NCI-H345 treated with DMSO at 0.1 percent for 48 hours (cell line): ENCODE data around the gene CAMK1D.

ENCODE experiments used
- DNase-seq: peaks from one replicate; lab custom pipeline; 2025; ENCODE audit not compliant: unreplicated experiment; lab: John Stamatoyannopoulos, UW

The CAMK1D gene

DNA sequence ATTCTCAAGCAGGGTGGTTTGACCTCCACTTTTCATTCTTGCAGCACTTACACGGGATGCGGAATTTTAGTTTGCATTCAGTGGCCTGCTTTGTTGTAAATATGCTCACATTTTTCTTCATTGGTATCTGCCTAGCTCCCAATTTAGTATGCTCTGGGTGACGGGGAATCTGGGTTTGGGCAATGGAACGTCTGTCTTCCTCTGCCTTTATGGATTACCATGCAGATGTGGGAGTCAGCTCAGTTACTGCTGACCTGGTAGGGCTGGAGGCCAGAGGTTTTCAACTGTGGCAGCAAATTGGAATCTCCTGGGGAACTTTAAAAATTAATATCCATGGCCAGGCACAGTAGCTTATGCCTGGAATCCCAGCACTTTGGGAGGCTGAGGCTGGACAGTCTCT lies 161.6 kb downstream of the CAMK1D start:
- DNase-seq: no peak

DNA sequence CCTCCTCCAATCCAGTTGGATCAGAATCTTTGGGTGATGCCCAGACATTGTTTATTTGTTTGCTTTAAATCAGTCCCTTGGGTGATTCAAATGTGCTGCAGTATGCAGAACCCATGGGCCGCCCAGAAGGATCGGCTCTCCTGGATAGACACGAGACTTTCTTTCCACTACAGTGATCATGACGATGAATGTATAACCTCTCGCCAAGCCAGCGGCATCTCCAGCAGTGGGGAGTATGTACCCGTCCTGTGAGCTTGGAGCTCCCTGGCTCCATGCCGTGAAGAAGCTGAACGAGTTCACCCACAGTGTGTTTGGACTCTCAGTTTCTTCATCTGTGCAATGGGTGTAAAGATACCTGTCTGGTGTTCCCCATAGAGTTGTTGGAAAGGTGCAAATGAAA lies 162.3 kb downstream of the CAMK1D start:
- no peak for DNase-seq

DNA sequence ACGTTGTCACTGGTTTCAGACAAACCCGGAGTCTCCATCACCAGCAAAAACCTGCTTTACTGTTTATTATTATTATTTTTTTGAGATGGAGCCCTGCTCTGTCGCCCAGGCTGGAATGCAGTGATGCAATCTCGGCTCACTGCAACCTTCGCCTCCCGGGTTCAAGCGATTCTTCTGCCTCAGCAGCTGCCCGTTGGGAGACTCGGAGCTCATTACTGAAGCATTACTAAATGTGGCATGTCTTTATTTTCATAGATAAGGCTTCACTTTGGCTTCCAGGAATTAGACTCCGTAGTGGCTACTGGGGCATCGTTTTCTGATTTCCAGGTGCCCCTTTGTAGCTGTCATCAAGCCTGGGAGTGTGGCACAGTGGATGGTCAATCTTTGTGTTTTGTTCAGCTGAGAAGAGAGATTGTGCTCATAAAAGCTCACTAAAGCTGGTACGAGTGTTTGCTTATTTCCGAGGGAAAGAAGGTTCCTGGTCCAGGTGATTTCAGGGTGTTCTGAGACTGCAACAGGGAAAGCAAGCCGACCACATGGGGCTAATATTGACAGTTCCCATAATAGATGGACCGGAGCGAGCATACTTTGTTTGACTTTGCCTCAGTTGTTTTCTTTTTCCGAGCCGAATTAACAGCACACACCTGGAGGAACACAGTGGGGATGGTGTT lies 163.1 kb downstream of the CAMK1D start:
- DNase-seq: peak; percentile 95

DNA sequence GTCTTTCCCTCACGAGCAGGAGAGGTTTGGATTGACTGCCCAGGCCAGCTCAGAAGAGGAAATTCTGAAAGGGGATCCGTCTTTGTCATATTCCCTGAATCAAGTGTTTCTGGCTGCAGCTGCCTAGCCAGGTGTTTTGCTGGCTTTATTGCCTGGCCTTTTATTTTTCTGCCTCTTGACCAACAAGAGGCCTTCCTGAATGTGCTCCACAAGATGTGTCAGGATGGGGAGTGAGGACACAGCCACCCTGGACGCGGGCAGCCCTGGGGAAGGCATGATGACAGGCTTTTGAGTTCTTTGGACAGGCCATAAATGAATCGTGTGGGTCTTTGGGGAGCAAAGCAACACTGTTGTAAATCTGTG lies 163.6 kb downstream of the CAMK1D start:
- no peak for DNase-seq

DNA sequence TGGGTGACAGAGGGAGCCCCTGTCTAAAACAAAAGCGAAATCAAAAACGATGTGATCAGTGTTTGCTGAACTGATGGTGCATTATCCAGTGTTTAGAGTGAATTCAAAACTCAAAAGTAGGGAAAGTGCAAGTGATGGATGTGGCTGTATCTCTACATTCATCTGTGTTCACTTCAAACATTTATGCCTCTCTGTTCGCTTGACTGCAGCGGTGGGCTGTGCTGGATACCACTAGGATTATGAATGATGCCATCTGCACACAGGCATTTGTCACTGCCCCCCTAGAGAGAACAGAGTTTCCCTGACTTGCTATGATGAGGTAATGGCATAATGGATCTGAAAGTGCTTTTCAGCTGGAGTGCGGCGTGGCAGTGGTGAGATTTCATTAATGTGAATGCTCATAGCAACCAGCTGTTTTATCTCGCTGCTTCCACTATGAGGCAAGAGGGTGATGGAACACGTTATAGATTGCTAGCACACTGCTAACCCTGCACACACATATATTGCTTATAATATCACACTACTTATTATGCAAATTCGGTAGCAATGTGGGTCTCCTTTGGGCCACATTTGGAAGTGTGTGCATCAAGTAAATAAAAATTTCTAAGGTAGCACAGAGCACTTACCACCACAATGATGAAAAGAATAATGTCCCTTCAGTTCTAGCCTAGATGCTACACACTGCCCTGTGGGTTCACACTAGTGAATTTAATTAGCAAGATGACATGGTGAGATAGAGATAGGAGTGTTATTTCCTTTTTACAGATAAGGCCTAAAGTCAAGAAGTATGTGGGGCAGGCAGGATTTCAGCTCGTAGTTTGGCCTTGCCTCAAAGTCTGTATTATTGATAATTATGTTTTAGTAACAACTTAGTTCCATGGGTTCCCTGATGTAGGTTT lies 164.7 kb downstream of the CAMK1D start:
- peak; percentile 48 for DNase-seq

DNA sequence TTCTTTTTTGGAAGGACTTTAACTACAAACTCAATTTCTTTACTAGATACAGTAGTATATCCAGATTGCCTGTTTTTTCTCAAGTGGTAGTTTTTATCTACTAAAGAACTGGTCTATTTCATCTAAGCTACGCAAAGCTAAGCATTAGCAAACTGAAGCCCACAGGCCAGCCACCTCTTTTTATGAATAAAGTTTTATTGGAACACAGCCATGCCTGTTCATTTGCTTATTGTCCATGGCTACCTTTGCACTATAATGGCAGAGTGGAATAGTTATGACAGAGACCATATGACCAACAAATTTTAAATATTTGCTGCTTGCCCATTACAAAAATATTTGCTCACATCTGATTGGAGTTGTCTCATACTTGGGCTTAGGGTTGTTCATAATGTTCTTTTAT lies 168.7 kb downstream of the CAMK1D start:
- no peak for DNase-seq

DNA sequence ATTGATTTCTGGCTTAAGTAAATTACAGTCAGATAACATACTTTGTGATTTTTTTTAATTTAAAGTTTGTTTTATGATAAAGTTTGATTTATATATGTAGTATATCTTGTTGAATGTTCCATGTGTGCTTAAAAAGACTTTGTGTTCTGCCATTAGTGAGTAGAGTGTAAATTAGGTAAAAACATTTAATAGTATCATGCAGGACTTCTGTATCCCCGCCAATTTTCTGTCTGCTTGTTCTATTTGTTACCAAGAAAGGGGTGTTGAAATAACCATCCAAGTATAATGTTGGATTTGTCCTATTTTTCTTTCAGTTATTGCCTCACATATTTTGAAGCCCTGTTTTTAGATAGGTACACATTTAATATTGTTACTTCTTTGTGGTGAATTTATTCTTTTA lies 172.1 kb downstream of the CAMK1D start:
- no peak for DNase-seq

DNA sequence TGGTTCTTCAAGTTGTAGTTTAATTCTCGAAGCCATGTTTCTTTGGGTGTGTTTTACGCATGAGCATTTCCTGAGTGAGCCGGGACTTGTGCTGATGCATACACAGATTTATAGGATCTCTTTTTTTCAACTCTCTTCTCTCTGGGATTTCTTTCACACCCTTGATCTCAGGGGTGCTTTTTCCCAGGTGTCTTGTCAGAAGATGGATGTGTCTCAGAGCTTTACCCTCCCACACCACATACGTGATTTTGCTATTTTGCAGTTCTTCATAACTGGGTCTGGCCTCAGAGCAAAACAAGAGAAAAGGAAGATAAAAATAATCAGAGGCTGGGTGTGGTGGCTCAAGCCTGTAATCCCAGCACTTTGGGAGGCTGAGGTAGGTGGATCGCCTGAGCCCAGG lies 177.0 kb downstream of the CAMK1D start:
- no peak for DNase-seq

DNA sequence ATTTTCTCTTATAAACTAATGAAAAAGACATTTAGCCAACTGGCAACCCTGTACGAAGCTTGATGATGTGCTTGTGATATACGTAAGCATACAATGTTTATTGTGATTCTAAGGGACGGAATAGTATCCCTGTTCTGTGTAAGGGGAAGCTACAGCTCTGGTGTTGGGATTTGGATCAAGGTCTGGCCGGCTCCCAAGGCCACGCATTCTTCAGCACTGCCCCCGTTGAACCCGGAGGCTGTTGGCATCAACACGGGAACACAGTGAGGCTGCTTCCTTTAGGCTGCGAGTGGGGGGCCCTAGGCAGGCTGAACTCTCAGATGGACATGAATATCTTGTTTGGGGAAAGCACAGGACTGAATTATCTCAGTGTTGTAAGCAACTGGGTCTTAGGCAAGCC lies 180.6 kb downstream of the CAMK1D start:
- DNase-seq: no peak

DNA sequence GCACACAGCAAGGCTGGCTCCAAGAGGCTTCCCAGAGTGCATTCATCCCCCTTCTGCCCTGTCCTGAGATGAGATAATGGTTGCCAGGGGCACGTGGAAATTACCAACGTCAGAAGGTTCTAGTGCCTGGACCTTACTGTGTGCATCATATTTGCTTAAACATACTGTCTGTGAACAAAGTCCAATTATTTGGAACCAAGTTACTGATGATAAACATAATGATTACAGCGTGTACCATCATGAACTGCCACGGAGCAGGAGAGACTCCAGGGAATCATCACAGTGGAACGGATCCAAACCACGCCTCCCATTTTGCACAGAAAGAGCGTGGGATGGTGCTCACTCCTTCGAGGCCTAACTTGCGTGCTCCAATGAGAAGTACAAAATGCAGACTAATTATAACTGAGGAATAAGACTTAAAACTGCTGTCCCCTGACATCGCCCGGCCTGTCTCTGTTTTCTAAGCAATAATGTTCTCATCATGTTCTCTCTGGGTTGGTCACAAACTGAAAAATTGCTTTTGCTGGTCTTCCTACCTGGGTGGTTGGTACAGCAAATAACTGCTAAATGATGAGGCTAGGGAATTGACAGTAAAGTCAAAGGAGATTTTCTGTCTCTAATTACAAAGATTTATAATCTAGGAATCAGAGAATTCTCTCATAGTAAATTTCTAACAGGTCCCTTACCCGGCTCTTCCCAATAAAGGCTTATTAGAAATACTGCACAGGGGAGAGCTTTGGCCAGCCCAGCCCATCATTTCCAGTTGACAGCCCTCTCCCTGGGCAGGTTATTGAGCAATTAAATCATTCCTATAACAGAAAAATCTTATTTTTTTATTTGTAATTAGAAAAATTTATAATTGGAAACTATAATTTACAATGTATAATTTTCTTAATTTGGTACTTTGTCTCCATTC lies 182.2 kb downstream of the CAMK1D start:
- DNase-seq: no peak

DNA sequence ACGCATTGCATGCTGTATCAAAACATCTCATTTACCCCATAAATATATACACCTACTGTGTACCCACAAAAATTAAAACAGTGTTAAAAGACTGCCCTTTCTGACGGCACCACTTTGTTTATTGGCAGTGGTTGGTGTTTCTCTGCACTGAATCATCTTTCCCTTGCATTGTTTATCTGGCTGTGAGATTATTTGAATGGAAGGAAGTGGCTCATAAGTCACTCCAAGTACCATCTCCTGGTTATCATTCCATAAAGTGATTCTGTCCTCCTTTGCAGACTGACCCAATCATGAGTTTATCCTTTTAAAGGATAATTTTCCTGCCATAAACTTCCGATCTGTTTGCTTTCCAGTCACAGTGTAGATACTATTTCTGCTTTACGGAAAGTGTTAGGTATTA lies 183.8 kb downstream of the CAMK1D start:
- no peak for DNase-seq

DNA sequence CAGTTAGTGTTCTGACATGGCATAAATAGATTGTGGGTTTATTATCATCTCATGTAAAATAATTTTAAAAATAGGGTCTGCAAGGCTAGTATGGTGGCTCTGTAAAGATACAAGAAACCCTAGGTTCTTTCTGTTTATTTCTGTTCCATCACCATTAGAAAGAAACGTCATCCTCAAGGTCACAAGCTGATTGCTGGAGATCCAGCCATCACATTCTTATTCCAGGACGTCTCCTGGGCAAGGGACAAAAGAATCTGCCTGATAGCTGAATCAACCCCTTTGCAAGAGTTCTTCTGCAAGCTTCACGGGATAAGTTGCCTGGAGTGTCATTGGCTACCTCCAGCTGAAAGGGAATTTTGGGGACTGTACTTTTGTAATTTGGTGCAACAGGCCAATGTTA lies 184.4 kb downstream of the CAMK1D start:
- no peak for DNase-seq

DNA sequence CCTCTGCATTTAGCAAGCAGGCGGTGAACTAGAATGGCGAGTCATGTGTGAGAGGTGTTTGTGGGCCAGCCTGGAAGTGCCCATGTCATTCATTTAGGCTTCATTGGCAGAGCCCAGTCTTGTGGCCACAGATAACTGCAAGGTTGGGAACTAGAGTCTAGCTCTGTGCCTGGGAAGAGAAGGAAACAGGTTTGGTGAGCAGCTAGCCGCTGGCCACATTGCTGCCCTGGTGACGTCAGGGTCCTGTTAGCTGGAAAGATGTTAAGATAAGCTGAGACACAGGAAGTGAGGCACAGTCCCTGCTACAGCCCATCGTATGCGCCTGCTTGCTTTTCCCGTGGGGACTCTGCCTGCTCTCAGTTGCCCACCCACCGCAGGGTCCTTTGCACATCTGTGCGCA lies 185.5 kb downstream of the CAMK1D start:
- no peak for DNase-seq

DNA sequence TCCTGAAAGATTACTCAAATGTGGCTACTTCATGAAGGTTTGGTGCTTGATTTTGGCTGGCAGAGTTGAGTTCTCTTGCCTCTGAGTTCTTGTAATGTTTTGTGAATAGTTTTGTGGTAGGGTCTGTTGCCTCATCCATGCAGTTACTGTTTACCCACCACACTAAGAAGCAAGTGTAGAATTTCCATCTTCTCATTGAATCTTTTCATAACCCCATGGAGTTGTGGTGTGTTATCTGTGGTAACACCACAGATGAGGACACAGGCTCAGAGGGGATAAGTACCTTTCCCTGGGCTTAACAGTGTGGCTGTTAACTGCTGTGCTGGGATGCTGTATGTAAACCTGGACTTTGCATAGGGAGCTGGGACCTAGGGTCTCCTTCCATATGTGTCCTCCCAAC lies 186.3 kb downstream of the CAMK1D start:
- no peak for DNase-seq

DNA sequence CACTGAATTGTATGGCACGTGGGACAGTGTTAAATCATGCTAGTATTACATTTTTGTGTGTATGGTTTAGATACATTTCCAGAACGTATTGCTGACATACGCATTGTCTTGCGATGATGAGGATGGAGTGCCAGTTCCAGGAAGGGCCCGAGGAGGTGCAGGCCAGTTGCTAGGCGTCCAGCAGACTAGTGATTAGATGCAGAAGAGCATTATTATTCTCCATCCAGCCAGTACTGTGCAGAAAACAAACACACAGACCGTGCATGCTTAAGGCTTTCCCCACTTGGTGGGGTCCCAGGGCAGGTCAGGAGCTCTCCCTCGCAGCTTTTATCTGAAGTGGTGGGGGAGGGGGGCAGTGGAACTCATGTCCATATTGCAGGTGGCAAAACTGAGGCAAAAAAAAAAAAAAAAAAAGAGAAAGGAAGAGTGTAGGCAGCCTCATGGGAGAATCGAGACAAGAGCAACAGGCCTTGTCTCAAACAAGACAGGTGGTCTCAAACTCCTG lies 189.2 kb downstream of the CAMK1D start:
- no peak for DNase-seq

DNA sequence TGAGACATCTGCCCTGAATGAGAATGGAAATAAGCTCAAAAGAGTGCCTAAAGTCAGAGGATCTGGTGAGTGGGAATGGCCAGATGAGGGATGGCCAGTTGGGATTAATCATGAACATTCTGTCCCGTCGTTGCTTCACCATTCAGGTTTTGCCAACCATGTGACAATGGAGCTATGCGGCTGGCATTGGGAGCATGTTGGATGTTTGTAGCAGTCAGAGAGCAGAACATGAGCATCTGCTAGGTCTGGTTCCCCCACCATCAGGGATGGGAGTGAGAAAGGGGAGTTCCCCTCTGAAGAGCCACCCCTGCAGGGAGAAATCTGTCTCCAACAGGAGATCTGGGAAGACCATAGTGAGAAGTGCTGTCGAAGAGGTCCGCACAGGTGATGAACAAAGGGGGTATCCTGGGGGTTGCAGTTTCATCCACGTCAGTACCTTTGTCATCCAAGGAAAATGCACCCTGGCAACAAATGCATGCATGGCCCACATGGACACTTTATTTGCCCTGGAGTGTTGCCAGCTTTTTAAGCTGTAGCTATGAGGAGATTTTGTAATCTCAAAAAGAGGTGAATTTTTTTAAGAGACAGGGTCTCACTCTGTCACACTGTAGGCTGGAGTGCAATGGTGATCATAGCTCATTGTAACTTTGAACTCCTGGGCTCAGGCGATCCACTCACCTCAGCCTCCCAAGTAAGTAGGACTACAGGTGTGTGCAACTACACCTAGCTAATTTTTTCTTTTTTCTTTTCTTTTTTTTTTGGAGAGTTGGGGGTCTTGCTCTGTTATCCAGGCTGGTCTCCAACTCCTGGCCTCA lies 190.2 kb downstream of the CAMK1D start:
- DNase-seq: peak; percentile 82

DNA sequence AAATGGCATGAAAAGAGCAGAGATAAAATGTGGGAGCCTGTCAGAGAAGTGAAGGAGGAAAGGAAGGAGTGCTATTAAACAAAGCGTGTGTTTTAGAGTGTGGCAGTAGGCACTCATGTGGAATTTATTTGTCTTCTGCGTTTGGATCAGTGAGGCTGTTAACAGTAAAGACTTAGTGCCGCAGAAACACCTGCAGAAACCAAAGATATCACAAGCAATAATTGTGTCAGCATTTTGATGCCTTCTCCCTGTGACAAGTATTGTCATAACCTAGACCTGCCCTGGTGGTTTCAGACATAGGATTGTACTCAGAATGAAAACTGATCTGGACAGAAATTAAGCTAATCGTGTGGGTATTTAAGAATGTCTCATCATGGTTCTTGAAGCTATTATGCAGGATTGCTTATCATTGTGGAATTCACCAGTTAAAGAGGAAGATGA lies 191.0 kb downstream of the CAMK1D start:
- no peak for DNase-seq

DNA sequence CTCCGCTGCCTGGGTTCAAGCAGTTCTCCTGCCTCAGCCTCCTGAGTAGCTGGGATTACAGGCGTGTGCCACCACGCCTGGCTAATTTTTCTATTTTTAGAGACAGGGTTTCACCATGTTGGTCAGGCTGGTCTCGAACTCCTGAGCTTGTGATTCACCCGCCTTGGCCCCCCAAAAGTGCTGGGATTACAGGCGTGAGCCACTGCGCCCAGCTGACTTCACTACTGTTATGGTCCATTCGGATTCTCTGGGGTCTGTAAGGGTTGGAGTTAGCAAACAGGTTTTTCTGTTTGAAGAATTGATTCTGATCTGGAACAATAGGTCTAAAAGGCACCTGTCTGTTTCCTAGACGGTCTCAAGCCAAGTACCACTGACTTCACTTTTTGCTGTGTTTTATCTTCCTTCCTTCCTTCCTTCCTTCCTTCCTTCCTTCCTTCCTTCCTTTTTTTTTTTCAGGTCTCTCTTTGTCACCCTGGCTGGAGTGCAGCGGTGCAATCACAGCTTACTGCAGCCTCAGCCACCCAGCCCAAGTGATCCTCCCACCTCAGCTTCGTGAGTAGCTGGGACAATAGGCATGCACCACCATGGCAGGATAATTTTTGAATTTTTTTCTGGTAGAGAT lies 192.2 kb downstream of the CAMK1D start:
- DNase-seq: no peak

DNA sequence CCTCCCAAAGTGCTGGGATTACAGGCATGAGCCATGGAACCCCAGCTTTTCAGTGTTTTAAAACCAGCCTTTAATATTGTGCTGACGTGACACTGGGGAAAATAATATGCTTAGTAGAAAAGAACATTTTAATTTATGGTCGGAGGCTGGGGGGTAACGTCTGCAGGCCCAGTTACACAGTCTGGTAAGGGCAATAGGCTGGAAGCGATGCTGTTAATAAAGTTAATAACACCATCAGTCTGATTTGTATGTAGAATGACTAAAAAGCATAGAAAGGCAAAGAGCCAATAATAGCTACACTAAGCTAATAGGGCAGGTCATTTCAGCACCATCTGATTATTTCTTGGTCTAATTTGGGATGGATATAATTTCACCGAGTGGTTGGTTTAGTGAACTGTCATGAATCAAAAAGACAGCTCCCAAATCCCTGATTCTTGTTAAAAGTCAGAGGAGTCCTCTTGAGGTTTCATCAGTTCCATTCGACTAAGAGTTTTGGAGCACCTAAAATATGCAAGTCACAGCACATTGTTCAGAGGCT lies 192.9 kb downstream of the CAMK1D start:
- no peak for DNase-seq

DNA sequence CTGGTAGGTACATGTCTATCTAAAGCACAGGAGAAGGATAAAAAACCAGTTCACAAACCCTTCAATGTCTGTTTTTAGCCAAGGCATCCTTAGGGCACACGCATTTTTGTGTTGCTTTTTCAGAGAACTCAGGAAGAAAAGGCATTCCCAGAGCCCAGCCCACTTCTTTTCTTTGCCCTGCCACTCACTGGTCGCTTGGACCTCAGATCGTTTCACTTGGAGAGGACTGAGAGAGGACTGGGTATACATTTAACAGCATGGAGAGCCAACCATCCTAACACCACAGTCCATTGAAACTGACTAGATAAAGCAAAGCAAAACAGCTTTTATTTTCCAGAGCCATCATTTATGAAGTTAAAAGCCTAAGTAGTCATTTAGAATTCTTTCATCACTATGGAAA lies 194.2 kb downstream of the CAMK1D start:
- DNase-seq: no peak
